Adrenal gland (tissue), 12 donors: ENCODE results near the gene ERAL1. TPM values are rescaled to one million over a fixed set of nuclear protein-coding genes. Genes with fewer than 3 reads are reported as not detected.
A peak's percentile ranks its signal among the peaks of the same experiment; 100 is the strongest.
"Not testable (repeated sequence)": the region's sequence is repeated elsewhere in the genome, so short reads cannot be mapped to it uniquely, and the experiment has no call there.

Source experiments
- DNase-seq, 7 donors: peaks; one replicate each; pipeline ENCODE4 v3.0.0-alpha.2; 2019 to 2020
- H3K27ac ChIP-seq, 5 donors: fragments of 200-600 bp; sonication (generic) in 4 of 5; 1 replicate in 3 of 5; 2 replicates in 2 of 5; pipeline versions ENCODE4 v1.5.1 to v1.8.0; 2016 to 2020; ENCODE audit warnings: mild to moderate bottlenecking in 1 of 5
- H3K27me3 ChIP-seq: fragments of 200-600 bp; 2 replicates; pipeline ENCODE4 v1.8.0; 2021
- H3K36me3 ChIP-seq, 2 donors: fragments of 200-600 bp; replicated peaks in 1 of 2; 1 replicate in 1 of 2; 2 replicates in 1 of 2; pipeline versions ENCODE4 v1.5.1 to v1.8.0; 2018 to 2022
- H3K4me1 ChIP-seq, 2 donors: fragments of 200-600 bp; replicated peaks in 1 of 2; 1 replicate in 1 of 2; 2 replicates in 1 of 2; pipeline versions ENCODE4 v1.5.1 to v1.8.0; 2018 to 2021
- H3K4me3 ChIP-seq, 4 donors: fragments of 200-600 bp; sonication (generic) in 3 of 4; one replicate each; pipeline ENCODE4 v1.5.1; 2016 to 2018
- H3K9me3 ChIP-seq, 3 donors: fragments of 200-600 bp; sonication (generic) in 1 of 3; replicated peaks in 1 of 3; 1 replicate in 2 of 3; 2 replicates in 1 of 3; pipeline versions ENCODE4 v1.5.1 to v1.8.0; 2016 to 2021
- CTCF ChIP-seq, 6 experiments: fragments of 450-650 bp in 4 of 6; fragments of 200-600 bp in 2 of 6; sonication (generic) in 1 of 6; IDR thresholded peaks; 1 replicate in 5 of 6; 2 replicates in 1 of 6; pipeline versions ENCODE4 v1.5.1 to v1.8.0; 2016 to 2021; ENCODE audit warnings: antibody characterized with exemption in 6 of 6, mild to moderate bottlenecking in 2 of 6, moderate library complexity in 1 of 6
- POLR2A ChIP-seq, 2 donors: fragments of 450-650 bp; IDR thresholded peaks; one replicate each; pipeline ENCODE4 v1.6.1; 2017; ENCODE audit warnings: antibody characterized with exemption in 2 of 2, mild to moderate bottlenecking in 2 of 2, moderate library complexity in 1 of 2
- WGBS, 4 donors: extraction: QIAGEN DNeasy Blood & Tissue Kit in 2 of 4; methylation state at CpG; one replicate each; pipeline versions ENCODE4 v1.1.5 to v1.1.7; 2013 to 2017; 5-methylcytosine and 5-hydroxymethylcytosine counted together
- intact Hi-C, 2 donors: fragments of 100-400 bp; cut with DNase I; formaldehyde crosslinking; loops; one replicate each; pipeline versions ENCODE4 v1.14.1 to v1.15.0; 2022 to 2023
- polyA plus RNA-seq, 3 donors: library from polyadenylated mRNA; stranded (reverse); fragments of 200-250 nt in 2 of 3; fragments of 350-450 nt in 1 of 3; fragmentation: Illumina TruSeq in 1 of 3; extraction: RNeasy Lipid Tissue Mini Kit (QIAGEN cat#74804) in 1 of 3; gene quantifications; one replicate each; pipeline ENCODE4 v1.2.3, GENCODE V29; 2013 to 2014
- total RNA-seq, 9 donors: library from RNA; depleted of rRNA in 4 of 9; stranded (reverse); fragments of >200 nt in 4 of 9; fragments of 120-200 nt in 1 of 9; fragmentation: NEBNext Ultra II Directional in 1 of 9; extraction: Animal tissue kit (Norgen Biotek cat#: 25700) in 1 of 9; gene quantifications; one replicate each; pipeline versions ENCODE4 v1.1.0 to v1.2.4, GENCODE V29; 2013 to 2023
- donor health status: healthy with polysubstance abuse.
- donor health status: Bipolar disorder and iron deficiency.
- donor health status: DM: yes; HTN: yes; CAD: no.
- donor health status: DM: no; HTN: no; CAD: no.
- donor health status: DM: no; HTN: no; CAD: no.
- donor health status: DM: yes; HTN: yes; CAD: no.

Gene ERAL1
- total and polyA plus RNA-seq, 12 donors = 42.8 to 80.8 (median 55.1) TPM

GRCh38 chr17:28892024-28892423 lies 37.2 kb downstream of the ERAL1 start:
- intact Hi-C loops = no loop called here
- Histone ChIP-seq H3K4me3 (no peak overlapping the region), H3K36me3 (no peaks in the 10 kb centered on the region), H3K27me3 (no peaks in the 10 kb centered on the region), H3K9me3 (no peaks in the 10 kb centered on the region), H3K4me1 (peaks cover 0 to 30% of the 10 kb centered on the region in 2 donors), H3K27ac (no peak overlapping the region)
- no peak for DNase-seq
- no peak for TF ChIP-seq CTCF (IDR thresholded peaks at IDR 0.05)
- TF ChIP-seq POLR2A (IDR thresholded peaks at IDR 0.05) = no peak
- WGBS, 4 donors = 91 to 100% (median 93%) methylated on average over 3 to 4 of the region's 4 CpGs

GRCh38 chr17:28893248-28894183 lies 38.7 kb downstream of the ERAL1 start:
- intact Hi-C loops, H3K9me3 ChIP-seq, H3K36me3 ChIP-seq, H3K4me3 ChIP-seq, H3K27me3 ChIP-seq, DNase-seq: not testable (repeated sequence)
- 72 to 84% (median 78%) methylated on average over 16 of the region's 16 CpGs for WGBS, 4 donors
- peaks cover 7 to 38% of the 10 kb centered on the region in 2 donors for H3K4me1 ChIP-seq
- peak overlapping the region in 2 of 5 donors; percentile 13 to 69 for H3K27ac ChIP-seq

- 45 to 75% (median 69%) methylated on average over 2 to 3 of the region's 3 CpGs for WGBS, 4 donors
- no peak for DNase-seq
These were observed 41.1 kb downstream of the ERAL1 start for GRCh38 chr17:28895794-28896447.

GRCh38 chr17:28896491-28896883 lies 41.7 kb downstream of the ERAL1 start:
- Histone ChIP-seq H3K4me1 (peaks cover 7 to 43% of the 10 kb centered on the region in 2 donors), H3K27ac (peak overlapping the region; percentile 76 to 98 (median 95)), H3K9me3 (no peaks in the 10 kb centered on the region), H3K36me3 (no peaks in the 10 kb centered on the region), H3K27me3 (no peaks in the 10 kb centered on the region), H3K4me3 (peak overlapping the region in 2 of 4 donors; percentile 95 to 96)
- DNase-seq = no peak
- no peak for TF ChIP-seq POLR2A (IDR thresholded peaks at IDR 0.05)
- TF ChIP-seq CTCF (IDR thresholded peaks at IDR 0.05) = no peak
- 13 to 27% (median 19%) methylated on average over 5 of the region's 5 CpGs for WGBS, 4 donors
- intact Hi-C loops = loop anchor here in 1 of 2 donors (5.0 kb wide), 2 partner anchors 34 to 134 kb away; no protein-coding TSS in a partner anchor

More at GRCh38 chr17:28895794-28896447, 41.1 kb downstream of the ERAL1 start:
- intact Hi-C loops = loop anchor here in 1 of 2 donors (5.0 kb wide), 2 partner anchors 34 to 134 kb away; no protein-coding TSS in a partner anchor
- H3K27me3 ChIP-seq = no peaks in the 10 kb centered on the region
- no peaks in the 10 kb centered on the region for H3K36me3 ChIP-seq
- peak overlapping the region in 1 of 4 donors; percentile 96 for H3K4me3 ChIP-seq
- H3K4me1 ChIP-seq = peaks cover 7 to 38% of the 10 kb centered on the region in 2 donors
- H3K27ac ChIP-seq = peak overlapping the region in 4 of 5 donors; percentile 76 to 98 (median 96)
- TF ChIP-seq POLR2A (IDR thresholded peaks at IDR 0.05) (no peak), CTCF (IDR thresholded peaks at IDR 0.05) (no peak)
- H3K9me3 ChIP-seq = no peaks in the 10 kb centered on the region
